Endodermal cell (in vitro differentiated cells): ENCODE data around the gene ARHGAP40. TPM values are rescaled to one million over a fixed set of nuclear protein-coding genes. Genes with fewer than 3 reads are reported as not detected.
A peak's percentile ranks its signal among the peaks of the same experiment; 100 is the strongest.

Experiments
- DNase-seq: peaks from one replicate; pipeline ENCODE4 v3.0.0-alpha.2; 2017
- H3K27ac ChIP-seq: 2 replicates; pipeline ENCODE4 v1.5.1; 2013; ENCODE audit warnings: mild to moderate bottlenecking, low read depth, low read length, moderate library complexity
- H3K27me3 ChIP-seq: 2 replicates; pipeline ENCODE4 v1.6.1; 2013; ENCODE audit warnings: mild to moderate bottlenecking, low read length, moderate library complexity; ENCODE audit not compliant: insufficient read depth, control insufficient read depth, poor library complexity, severe bottlenecking
- H3K36me3 ChIP-seq: 2 replicates; pipeline ENCODE4 v1.7.0; 2013; ENCODE audit warnings: mild to moderate bottlenecking, low read length, moderate library complexity; ENCODE audit not compliant: control insufficient read depth, insufficient read depth
- H3K4me1 ChIP-seq: one replicate; pipeline ENCODE4 v1.7.0; 2013; ENCODE audit warnings: low read length; ENCODE audit not compliant: control insufficient read depth, insufficient read depth
- H3K4me3 ChIP-seq: 2 replicates; pipeline ENCODE4 v1.5.1; 2013; ENCODE audit warnings: mild to moderate bottlenecking, low read length, moderate library complexity
- H3K9ac ChIP-seq: 2 replicates; pipeline ENCODE4 v1.6.1; 2013; ENCODE audit warnings: mild to moderate bottlenecking, low read length, moderate library complexity; ENCODE audit not compliant: poor library complexity, severe bottlenecking; ENCODE audit errors: extremely low read depth
- H3K9me3 ChIP-seq: 2 replicates; pipeline ENCODE4 v1.6.1; 2013; ENCODE audit warnings: mild to moderate bottlenecking, low read length, moderate library complexity; ENCODE audit not compliant: control insufficient read depth
- H3K27ac Mint-ChIP-seq: 2 replicates; pipeline ENCODE4 v1.8.0; 2020; ENCODE audit warnings: mixed read lengths
- H3K27me3 Mint-ChIP-seq: 2 replicates; pipeline ENCODE4 v1.8.0; 2021; ENCODE audit warnings: mild to moderate bottlenecking, mixed read lengths; ENCODE audit not compliant: insufficient read depth
- H3K36me3 Mint-ChIP-seq: 2 replicates; pipeline ENCODE4 v1.8.0; 2020; ENCODE audit warnings: low read depth, mixed read lengths
- H3K4me1 Mint-ChIP-seq: 2 replicates; pipeline ENCODE4 v1.8.0; 2020; ENCODE audit warnings: mixed read lengths
- H3K4me3 Mint-ChIP-seq: 2 replicates; pipeline ENCODE4 v1.8.0; 2020; ENCODE audit warnings: mild to moderate bottlenecking, moderate library complexity, mixed read lengths
- H3K9me3 Mint-ChIP-seq: 2 replicates; pipeline ENCODE4 v1.8.0; 2020; ENCODE audit warnings: mild to moderate bottlenecking, mixed read lengths
- WGBS, 2 experiments: methylation state at CpG; one replicate each; pipeline versions ENCODE4 v1.1.5 to v1.1.7; 2013; ENCODE audit warnings: missing lambda C conversion rate in 2 of 2, mixed read lengths in 1 of 2; ENCODE audit not compliant: insufficient coverage in 1 of 2, insufficient read length in 1 of 2; 5-methylcytosine and 5-hydroxymethylcytosine counted together
- total RNA-seq, 2 donors: library from RNA; stranded (reverse); fragmentation: NEBNext Ultra II Directional in 1 of 2; extraction: Animal tissue kit (Norgen Biotek cat#: 25700) in 1 of 2; gene quantifications; 2 replicates in 1 of 2; 3 replicates in 1 of 2; pipeline ENCODE4 v1.2.1, GENCODE V29; 2021
- TF ChIP-seq, protein P1 (sequence below): fragments of 200-600 bp; sonication (generic); conservative IDR thresholded peaks from 2 replicates; pipeline ENCODE4 v1.5.0; 2021; ENCODE audit warnings: antibody characterized with exemption, mild to moderate bottlenecking

ARHGAP40 gene
- total RNA-seq, 2 donors from 2014 or later, result 5.5 to 18.5 TPM

GRCh38 chr20:38645980-38646858 is 44.6 kb downstream of the ARHGAP40 start:
- TF ChIP-seq, protein P1, sequence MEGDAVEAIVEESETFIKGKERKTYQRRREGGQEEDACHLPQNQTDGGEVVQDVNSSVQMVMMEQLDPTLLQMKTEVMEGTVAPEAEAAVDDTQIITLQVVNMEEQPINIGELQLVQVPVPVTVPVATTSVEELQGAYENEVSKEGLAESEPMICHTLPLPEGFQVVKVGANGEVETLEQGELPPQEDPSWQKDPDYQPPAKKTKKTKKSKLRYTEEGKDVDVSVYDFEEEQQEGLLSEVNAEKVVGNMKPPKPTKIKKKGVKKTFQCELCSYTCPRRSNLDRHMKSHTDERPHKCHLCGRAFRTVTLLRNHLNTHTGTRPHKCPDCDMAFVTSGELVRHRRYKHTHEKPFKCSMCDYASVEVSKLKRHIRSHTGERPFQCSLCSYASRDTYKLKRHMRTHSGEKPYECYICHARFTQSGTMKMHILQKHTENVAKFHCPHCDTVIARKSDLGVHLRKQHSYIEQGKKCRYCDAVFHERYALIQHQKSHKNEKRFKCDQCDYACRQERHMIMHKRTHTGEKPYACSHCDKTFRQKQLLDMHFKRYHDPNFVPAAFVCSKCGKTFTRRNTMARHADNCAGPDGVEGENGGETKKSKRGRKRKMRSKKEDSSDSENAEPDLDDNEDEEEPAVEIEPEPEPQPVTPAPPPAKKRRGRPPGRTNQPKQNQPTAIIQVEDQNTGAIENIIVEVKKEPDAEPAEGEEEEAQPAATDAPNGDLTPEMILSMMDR, result peak; percentile 98
- H3K27ac Mint-ChIP-seq, result no peak overlapping the region
- WGBS, 2 experiments, result 29 to 35% methylated on average over 20 to 50 of the region's 50 CpGs
- Histone ChIP-seq H3K27ac (no peak overlapping the region), H3K4me3 (peak overlapping the region; percentile 25), H3K9me3 (no peaks in the 10 kb centered on the region), H3K9ac (no peak overlapping the region), H3K27me3 (peaks cover 10% of the 10 kb centered on the region), H3K4me1 (no peaks in the 10 kb centered on the region), H3K36me3 (peaks cover 23% of the 10 kb centered on the region)
- no peaks in the 10 kb centered on the region for H3K9me3 Mint-ChIP-seq
- peak; percentile 97 for DNase-seq
- H3K27me3 Mint-ChIP-seq, result peaks cover 35% of the 10 kb centered on the region
- H3K4me3 Mint-ChIP-seq, result peak overlapping the region; percentile 41
- peaks cover 5% of the 10 kb centered on the region for H3K4me1 Mint-ChIP-seq
- H3K36me3 Mint-ChIP-seq, result peaks cover 19% of the 10 kb centered on the region

DNA sequence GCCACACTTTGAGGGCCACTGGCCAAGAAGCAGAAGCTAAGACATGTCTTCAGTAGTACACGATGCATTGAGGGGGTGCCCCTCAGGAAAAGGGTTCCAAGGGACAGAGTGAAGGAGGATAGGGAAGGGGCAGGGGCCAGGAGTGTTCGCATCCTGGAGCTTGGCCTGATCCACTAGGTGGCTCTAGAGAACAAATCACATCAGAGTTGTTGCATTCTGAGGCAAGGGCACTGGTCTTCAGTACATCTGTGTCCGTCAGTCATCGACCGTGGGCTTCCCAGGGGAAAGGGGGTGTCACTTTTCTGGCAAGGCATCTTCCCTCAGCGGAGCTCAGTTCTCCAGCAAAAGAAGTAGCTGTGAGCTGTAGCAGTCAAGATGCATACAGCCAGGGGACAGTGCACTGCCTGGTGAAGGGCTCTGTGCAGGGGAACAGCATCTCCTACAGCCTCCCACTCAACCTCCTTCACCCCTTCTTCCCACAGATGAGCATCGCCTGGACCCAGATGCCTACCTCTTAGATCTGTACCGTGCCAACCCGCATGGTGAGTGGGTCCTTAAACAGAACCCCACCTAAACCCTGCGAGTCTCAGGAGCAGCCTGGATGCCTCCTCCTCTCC is 47.8 kb downstream of the ARHGAP40 start:
- no peaks in the 10 kb centered on the region for H3K4me1 ChIP-seq
- DNase-seq, result peak; percentile 80
- H3K27ac ChIP-seq, result no peak overlapping the region
- H3K9me3 ChIP-seq, result no peaks in the 10 kb centered on the region
- TF ChIP-seq, protein P1, result peak; percentile 73
- Mint-ChIP-seq H3K4me3 (no peak overlapping the region), H3K27ac (no peak overlapping the region), H3K27me3 (peaks cover 42% of the 10 kb centered on the region), H3K4me1 (peaks cover 5% of the 10 kb centered on the region), H3K9me3 (no peaks in the 10 kb centered on the region), H3K36me3 (peaks cover 9% of the 10 kb centered on the region)
- peaks cover 11% of the 10 kb centered on the region for H3K36me3 ChIP-seq
- no peak overlapping the region for H3K9ac ChIP-seq
- WGBS, 2 experiments, result 58 to 66% methylated on average over 5 to 10 of the region's 10 CpGs
- peaks cover 10% of the 10 kb centered on the region for H3K27me3 ChIP-seq
- no peak overlapping the region for H3K4me3 ChIP-seq

- H3K4me3 Mint-ChIP-seq, result no peak overlapping the region
- H3K4me1 Mint-ChIP-seq, result peaks cover 5% of the 10 kb centered on the region
- DNase-seq, result no peak
- H3K27ac Mint-ChIP-seq, result no peak overlapping the region
- H3K27ac ChIP-seq, result no peak overlapping the region
- peaks cover 9% of the 10 kb centered on the region for H3K36me3 Mint-ChIP-seq
- H3K27me3 Mint-ChIP-seq, result peaks cover 37% of the 10 kb centered on the region
- no peaks in the 10 kb centered on the region for H3K9me3 Mint-ChIP-seq
- H3K9me3 ChIP-seq, result no peaks in the 10 kb centered on the region
- H3K27me3 ChIP-seq, result peaks cover 9% of the 10 kb centered on the region
- TF ChIP-seq, protein P1, result no peak
- no peak overlapping the region for H3K9ac ChIP-seq
- H3K4me3 ChIP-seq, result no peak overlapping the region
- peaks cover 11% of the 10 kb centered on the region for H3K36me3 ChIP-seq
- no peaks in the 10 kb centered on the region for H3K4me1 ChIP-seq
- 85 to 94% methylated on average over 2 to 4 of the region's 4 CpGs for WGBS, 2 experiments
Measured at GRCh38 chr20:38650010-38650409, 48.4 kb downstream of the ARHGAP40 start.
